GM18873 (cell line): ENCODE measurements around the gene SMOC1.

Source experiments
- ATAC-seq: cut with Tn5 transposase; IDR thresholded peaks from one replicate; pipeline ENCODE4 v1.9.1; 2021; ENCODE audit warnings: mild to moderate bottlenecking, moderate library complexity, moderate number of reproducible peaks; ENCODE audit not compliant: unreplicated experiment, low FRiP score

The SMOC1 gene

GRCh38 chr14:69968681-69969080 lies 89.5 kb downstream of the SMOC1 start:
- ATAC-seq: no peak

DNA sequence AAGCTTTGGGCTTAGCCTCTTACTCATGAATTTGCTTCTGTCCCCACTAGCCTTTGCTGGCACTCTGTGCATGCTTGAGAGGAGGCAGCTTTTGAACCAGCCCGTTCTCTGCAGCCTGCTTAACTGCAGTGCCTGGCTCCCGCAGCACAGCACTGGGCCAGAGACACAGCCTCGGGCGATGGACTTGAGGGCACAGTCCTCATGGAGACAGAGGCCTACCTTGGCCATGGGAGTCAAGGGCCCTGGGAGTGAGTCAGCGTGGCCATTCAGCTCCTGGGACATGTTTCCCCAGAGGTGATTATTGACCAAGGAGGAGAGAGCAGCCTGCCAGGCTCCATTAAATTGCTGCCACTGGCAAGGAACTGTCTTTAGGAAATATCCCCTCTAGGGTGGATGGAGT lies 93.5 kb downstream of the SMOC1 start:
- no peak for ATAC-seq

DNA sequence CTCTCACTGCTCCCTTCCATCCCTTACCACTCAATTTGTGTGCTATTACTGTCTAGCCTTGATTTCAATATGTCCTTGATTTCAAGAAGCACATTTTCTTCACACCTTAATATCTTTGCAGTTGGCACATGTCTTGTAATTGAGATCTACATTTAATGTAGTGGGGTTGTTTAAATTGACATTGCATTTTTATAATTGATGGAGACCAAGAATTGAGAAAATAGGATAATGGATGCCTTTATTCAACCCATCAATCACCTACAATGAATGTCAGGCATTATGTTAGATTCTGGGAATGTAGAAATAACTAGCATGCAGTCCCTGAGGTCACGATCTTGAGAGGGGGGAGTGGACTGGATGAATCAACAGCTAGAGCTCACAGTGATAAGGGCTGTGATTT lies 94.6 kb downstream of the SMOC1 start:
- ATAC-seq: no peak

DNA sequence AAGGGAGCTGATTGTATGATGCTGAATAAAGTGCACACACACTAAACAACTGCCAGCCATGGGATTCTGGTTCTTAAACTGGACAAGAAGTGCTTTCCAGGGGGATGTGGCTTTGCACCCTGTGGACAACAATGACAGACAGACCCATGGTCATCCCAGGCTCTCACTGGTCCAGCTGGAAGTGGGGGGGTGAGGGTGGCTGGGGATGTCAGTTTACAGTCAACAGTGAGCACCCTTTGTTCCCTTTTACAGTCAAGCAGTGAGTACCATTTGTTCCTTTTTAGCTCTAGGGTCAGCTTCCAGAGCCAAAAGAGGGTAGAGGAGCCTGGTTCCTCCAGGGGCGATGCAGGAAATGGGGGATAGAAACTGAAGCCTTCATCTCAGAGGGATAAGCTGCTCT lies 100.7 kb downstream of the SMOC1 start:
- no peak for ATAC-seq

DNA sequence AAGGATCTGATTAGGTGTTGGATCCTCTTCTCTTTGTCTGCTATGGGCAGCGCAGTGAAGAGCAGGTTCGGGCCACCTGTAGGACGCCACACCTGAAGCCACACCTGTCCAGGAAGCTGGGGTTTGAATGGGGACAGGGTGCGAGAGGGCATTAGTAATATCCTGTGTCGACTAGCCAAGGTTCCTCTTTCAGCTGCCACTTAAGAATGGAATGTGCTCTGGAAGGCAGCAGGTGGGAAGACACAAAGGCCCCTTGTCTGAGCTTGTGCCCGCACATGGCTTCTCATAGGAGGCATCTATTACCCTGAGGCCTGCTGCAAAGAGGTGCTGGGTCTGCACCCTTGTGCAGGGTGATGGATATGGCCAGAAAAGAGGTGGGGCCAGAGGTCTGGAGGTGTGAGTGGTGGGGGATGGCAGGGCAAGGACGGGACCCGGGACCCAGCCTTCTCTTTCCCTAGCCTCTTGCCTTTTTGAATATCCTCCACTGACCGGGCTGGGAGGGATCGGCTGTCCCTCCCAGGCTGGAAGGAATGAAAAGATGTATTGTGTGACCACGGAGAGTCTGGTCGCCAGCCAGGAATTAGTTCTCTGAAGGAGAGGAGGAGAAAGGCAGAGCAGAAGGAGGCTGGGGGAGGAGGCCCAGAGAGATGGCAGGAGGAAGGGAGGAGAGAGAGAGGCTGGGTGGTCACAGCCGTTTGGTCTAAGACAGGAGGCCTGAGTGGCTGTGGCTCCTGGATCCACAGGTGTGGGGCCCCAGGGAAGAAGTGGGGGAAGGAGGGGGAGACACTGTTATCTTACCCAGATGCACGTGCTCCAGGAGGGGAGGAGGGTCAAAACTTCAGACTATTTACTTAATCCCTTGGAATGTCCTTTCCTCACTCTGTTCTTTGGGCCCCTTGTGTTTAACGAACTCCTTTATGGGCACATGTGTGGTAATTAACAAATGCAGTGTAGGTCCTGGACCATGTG lies 101.5 kb downstream of the SMOC1 start:
- ATAC-seq: no peak

DNA sequence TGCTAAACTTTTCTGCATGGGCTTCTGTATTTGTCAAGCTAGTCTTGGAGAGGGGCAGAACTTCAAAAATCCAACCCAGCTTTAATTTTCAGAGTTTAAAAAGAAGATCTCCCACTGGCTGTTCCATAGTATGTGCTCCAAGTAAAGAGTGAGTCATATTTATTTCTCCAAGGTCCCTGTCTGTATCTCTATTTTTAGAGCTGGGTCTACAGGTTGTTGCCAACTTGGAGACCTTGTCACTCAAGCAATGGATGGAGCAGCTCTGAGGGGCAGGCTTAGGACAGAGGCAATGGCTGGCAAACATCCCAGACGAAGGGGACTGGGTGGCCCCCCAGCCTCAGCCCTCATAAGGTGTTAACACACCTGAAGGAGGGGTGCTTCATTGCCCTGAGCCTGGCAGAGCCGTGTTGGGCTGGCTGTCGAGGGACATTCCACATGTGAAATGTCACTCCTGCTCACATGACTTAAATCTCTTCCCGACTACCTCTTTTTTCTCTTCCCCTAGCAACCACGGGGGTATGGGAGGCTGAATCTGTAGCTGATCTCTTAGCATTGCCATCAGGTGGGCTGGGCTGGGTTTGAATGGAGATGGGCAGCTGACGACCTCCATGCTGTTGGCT lies 103.1 kb downstream of the SMOC1 start:
- ATAC-seq: no peak

- no peak for ATAC-seq
Observed at GRCh38 chr14:69982886-69983285, 103.7 kb downstream of the SMOC1 start.

- no peak for ATAC-seq
Observed at GRCh38 chr14:69983317-69983716, 104.1 kb downstream of the SMOC1 start.

DNA sequence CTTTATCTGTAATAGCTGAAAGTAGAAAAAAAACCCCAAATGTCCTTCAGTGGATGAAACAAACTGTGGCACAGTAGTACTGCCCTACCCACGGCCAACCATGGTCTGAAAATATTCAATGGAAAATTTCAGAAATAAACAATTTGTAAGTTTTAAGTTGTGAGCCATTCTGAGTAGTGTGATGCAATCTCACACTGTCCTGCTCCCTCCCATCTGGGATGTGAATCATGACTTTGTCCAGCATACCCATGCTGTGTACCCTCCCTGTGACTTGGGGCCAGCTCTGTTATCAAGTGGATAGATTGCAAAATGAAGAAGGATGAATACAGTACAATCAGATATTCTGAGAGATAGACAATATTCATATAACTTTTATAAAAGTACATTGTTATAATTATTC lies 106.2 kb downstream of the SMOC1 start:
- ATAC-seq: no peak

GRCh38 chr14:69986336-69986735 lies 107.1 kb downstream of the SMOC1 start:
- no peak for ATAC-seq

DNA sequence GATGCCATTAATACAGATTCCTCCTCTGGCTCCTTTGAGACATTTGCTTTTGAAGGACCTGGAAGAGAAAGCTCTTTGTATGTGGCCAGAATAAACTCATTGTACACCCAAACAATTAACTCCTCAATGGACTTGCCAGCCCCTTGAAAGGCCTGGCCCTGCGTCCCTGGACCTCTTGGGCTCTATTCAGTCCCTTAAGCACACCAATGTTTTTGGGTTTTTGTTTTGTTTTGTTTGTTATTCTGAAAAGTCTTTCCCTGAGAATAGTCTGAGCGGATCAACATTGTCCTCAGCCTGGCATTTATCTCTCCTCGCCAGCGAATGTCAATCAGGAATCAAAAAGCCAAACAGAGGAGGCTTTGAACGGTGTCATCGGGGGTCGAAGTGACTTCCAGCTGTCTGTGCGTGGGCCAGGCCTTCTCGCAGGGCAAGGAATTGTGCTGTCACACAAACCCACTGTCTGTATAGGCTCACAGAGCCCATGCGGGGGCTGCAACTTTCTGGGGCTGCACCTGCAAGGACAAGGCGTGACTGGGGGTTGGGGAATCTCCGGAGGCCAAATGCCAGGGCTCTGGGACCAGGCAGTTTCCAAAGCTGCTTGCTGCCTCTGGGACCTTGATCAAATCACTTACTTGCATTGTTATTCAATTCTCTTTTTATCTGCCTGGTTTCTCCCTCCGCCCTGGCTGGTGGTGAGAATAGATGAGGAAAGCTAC lies 108.3 kb downstream of the SMOC1 start:
- ATAC-seq: no peak

DNA sequence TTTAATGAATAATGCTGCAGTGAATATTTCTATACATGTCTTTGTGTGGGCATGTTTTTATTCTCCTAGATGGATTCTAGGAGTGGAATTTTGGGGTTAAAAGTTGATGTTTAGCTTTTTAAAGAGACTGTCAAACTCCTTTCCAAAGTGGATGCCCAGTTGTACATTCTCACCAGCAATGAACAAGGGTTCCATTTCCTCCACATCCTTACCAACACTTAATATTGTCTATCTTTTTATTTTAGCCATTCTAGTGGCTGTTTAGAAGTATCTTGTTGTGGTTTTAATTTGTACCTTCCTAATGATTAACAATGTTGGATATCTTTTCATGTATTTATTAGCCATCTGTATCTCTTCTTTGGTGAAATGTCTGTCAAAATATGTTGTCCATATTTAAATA lies 109.8 kb downstream of the SMOC1 start:
- no peak for ATAC-seq

DNA sequence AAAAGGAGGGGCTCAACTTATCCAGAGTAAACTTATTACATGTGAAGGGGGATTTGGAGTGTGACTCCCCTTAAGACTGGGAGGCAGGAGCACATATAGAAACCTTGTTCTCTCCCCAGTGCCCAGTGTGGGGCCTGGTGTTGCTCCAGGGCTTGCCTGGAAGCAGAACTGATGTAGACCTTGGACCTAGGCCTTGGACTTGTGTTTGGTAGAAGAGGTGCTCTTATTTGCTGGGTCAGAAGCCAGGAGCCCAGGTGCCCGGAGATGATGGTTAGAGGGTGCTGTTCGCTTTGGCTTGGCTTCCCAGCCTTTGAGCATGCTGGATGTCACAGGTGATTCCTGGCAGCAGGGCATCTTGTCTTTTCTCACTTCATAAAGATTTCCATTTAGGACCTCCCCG lies 110.4 kb downstream of the SMOC1 start:
- ATAC-seq: no peak

DNA sequence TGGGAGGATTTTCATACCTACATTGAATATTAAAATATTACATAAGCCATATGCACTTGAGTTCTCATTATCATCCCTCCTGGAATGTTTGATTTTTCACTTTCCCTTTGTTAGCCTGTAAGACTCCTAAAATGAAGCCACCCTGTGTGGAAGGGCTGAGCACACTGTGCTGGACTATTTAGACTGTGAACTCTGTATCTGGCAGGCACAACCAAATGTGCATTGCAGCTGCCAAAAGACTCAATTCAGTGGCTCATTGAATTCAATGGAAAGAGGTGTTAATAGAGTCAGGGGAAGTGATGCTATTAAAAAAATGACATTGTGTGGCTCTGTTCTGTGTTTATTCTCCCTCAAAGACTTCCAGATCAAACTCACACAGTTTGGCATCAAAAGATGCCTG lies 111.1 kb downstream of the SMOC1 start:
- no peak for ATAC-seq

- ATAC-seq: no peak
Observed at GRCh38 chr14:69991422-69991821, 112.2 kb downstream of the SMOC1 start.

DNA sequence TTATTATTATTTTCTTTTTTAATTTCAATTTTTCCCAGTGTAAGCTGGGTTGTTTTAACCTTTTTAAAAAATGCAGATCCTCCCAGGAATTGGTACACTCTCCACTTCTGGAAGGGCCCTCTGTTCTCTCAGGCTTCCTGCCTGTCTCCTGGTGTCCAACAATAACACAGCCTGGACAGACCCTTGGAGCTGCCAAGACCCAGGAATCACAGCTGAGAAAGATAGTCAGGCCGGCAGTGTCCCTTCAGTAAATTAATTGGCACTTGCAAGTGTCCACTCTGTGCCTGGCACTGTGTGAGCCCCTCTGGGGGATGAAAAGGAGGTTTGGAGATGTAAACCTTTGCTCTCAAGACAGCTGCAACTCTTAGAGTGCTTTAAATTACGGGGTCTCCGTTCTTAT lies 113.3 kb downstream of the SMOC1 start:
- ATAC-seq: no peak

DNA sequence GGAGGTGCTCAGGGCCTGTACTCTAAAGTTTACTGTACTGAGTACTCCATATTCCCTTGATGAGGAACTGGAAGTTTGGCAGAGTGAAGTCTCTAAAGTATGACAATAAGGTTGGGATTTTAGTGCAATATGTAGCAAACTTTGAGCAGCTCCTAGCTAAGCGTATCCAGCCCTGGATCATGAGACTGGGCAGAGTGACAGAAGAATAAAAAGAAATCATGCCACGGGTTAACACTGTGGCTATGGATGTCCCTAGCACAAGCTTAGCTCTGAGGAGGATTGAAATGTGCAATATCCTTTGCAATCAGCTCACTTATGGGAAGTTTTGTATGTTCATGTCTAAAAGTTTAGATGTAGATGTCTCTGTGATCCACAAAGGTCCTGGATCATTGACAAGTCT lies 114.1 kb downstream of the SMOC1 start:
- ATAC-seq: no peak

- ATAC-seq: no peak
Observed at GRCh38 chr14:69994002-69994401, 114.8 kb downstream of the SMOC1 start.

DNA sequence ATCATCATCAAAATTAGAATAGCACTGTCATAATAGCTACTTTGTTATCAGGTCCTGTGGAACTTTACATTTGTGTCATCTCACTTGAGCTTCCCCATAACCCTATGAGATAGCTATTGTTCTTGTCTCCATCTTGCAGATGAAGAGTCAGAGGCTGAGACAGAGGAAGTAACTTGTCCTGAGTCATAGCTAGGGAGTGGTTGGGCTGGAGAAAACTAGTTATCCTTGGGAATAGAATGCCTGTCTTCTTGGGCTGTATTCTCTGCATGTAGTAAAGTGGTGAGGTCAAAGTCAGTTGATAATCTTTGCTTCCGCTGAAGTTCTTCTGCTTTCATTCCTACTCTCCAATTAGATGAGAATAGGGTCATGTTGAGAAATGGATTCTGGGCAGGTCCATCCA lies 117.0 kb downstream of the SMOC1 start:
- ATAC-seq: no peak

- no peak for ATAC-seq
Observed at GRCh38 chr14:69997849-69998248, 118.6 kb downstream of the SMOC1 start.

DNA sequence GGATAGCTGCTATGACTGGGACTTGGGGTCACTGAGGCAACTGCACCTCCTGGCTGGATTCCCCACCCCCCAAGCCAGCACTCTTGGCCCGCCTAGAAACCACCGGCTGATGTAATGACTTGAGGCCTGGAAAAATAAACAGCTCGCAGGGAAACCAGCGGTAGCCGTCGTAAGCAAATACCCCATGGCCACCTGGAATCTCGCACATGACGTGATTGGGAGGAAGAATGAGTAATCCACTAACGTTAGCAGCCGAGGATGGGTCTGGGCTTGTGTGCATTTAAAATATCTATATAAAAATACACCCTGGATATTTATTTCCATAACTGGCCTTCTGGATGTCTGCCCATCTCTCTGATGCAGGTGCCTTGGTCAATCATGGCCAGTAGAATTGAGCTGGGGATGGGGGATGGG lies 120.1 kb downstream of the SMOC1 start:
- no peak for ATAC-seq
